Measurements from ENCODE around the gene ENOX1. TPM values are rescaled to one million over a fixed set of nuclear protein-coding genes. Genes with fewer than 3 reads are reported as not detected.

The ENOX1 gene
- total and polyA plus RNA-seq, 2 of the 13 experiments (the other 11 are each of a cell fraction or from before 2014, with no cell fraction given): not detected

- TF ChIP-seq ZNF556 (CRISPR knock-in tag; IDR thresholded peaks at IDR 0.05; ENCODE audit: borderline replicate concordance) (no peak), ZFY (CRISPR knock-in tag; IDR thresholded peaks at IDR 0.05) (no peak), ZNF232 (CRISPR knock-in tag; IDR thresholded peaks at IDR 0.05; ENCODE audit: borderline replicate concordance) (no peak), ZNF224 (CRISPR knock-in tag; IDR thresholded peaks at IDR 0.05) (no peak), FOSL1 (CRISPR knock-in tag; IDR thresholded peaks at IDR 0.05; ENCODE audit: borderline replicate concordance) (peak; percentile 62; the same call in 1 of the 2 replicates), SMYD3 (CRISPR knock-in tag; IDR thresholded peaks at IDR 0.05) (no peak), THAP9 (CRISPR knock-in tag; IDR thresholded peaks at IDR 0.05; ENCODE audit: borderline replicate concordance) (no peak), ZNF468 (CRISPR knock-in tag; IDR thresholded peaks at IDR 0.05) (no peak), SP4 (CRISPR knock-in tag; IDR thresholded peaks at IDR 0.05) (no peak), ZNF317 (CRISPR knock-in tag; IDR thresholded peaks at IDR 0.05) (no peak), ZFP90 (CRISPR knock-in tag; IDR thresholded peaks at IDR 0.05; ENCODE audit: borderline replicate concordance) (no peak), RFXAP (CRISPR knock-in tag; IDR thresholded peaks at IDR 0.05; ENCODE audit: borderline replicate concordance) (no peak), ZNF256 (CRISPR knock-in tag; conservative IDR thresholded peaks at IDR 0.05) (no peak), ZNF138 (CRISPR knock-in tag; IDR thresholded peaks at IDR 0.05; ENCODE audit: low read depth) (no peak), ARID3A (IDR thresholded peaks at IDR 0.05; ENCODE audit: low read depth, low read length) (0 out of 2 replicates have a peak, but pooled peaks have one; percentile 50), CBX1 (IDR thresholded peaks at IDR 0.05; ENCODE audit: low read depth) (no peak), ZNF788 (CRISPR knock-in tag; IDR thresholded peaks at IDR 0.05; ENCODE audit: borderline replicate concordance) (no peak), SALL1 (CRISPR knock-in tag; IDR thresholded peaks at IDR 0.05) (no peak), ARID5B (CRISPR knock-in tag; IDR thresholded peaks at IDR 0.05) (peak; percentile 31)
- TF ChIP-seq, protein P1, sequence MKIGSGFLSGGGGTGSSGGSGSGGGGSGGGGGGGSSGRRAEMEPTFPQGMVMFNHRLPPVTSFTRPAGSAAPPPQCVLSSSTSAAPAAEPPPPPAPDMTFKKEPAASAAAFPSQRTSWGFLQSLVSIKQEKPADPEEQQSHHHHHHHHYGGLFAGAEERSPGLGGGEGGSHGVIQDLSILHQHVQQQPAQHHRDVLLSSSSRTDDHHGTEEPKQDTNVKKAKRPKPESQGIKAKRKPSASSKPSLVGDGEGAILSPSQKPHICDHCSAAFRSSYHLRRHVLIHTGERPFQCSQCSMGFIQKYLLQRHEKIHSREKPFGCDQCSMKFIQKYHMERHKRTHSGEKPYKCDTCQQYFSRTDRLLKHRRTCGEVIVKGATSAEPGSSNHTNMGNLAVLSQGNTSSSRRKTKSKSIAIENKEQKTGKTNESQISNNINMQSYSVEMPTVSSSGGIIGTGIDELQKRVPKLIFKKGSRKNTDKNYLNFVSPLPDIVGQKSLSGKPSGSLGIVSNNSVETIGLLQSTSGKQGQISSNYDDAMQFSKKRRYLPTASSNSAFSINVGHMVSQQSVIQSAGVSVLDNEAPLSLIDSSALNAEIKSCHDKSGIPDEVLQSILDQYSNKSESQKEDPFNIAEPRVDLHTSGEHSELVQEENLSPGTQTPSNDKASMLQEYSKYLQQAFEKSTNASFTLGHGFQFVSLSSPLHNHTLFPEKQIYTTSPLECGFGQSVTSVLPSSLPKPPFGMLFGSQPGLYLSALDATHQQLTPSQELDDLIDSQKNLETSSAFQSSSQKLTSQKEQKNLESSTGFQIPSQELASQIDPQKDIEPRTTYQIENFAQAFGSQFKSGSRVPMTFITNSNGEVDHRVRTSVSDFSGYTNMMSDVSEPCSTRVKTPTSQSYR (CRISPR knock-in tag; IDR thresholded peaks at IDR 0.05; ENCODE audit: borderline replicate concordance): no peak
Observed at GRCh38 chr13:43269037-43269481, 517.7 kb downstream of the ENOX1 start (continued).

Data from HepG2 (cell line).